Measurements from ENCODE around the gene NOMO2.
A peak's percentile ranks its signal among the peaks of the same experiment; 100 is the strongest.
"Not testable (repeated sequence)": the region's sequence is repeated elsewhere in the genome, so short reads cannot be mapped to it uniquely, and the experiment has no call there.

Gene NOMO2, protein sequence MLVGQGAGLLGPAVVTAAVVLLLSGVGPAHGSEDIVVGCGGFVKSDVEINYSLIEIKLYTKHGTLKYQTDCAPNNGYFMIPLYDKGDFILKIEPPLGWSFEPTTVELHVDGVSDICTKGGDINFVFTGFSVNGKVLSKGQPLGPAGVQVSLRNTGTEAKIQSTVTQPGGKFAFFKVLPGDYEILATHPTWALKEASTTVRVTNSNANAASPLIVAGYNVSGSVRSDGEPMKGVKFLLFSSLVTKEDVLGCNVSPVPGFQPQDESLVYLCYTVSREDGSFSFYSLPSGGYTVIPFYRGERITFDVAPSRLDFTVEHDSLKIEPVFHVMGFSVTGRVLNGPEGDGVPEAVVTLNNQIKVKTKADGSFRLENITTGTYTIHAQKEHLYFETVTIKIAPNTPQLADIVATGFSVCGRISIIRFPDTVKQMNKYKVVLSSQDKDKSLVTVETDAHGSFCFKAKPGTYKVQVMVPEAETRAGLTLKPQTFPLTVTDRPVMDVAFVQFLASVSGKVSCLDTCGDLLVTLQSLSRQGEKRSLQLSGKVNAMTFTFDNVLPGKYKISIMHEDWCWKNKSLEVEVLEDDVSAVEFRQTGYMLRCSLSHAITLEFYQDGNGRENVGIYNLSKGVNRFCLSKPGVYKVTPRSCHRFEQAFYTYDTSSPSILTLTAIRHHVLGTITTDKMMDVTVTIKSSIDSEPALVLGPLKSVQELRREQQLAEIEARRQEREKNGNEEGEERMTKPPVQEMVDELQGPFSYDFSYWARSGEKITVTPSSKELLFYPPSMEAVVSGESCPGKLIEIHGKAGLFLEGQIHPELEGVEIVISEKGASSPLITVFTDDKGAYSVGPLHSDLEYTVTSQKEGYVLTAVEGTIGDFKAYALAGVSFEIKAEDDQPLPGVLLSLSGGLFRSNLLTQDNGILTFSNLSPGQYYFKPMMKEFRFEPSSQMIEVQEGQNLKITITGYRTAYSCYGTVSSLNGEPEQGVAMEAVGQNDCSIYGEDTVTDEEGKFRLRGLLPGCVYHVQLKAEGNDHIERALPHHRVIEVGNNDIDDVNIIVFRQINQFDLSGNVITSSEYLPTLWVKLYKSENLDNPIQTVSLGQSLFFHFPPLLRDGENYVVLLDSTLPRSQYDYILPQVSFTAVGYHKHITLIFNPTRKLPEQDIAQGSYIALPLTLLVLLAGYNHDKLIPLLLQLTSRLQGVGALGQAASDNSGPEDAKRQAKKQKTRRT

GRCh38 chr16:18561727-18562314 lies at the start of gene NOMO2:
Gene NOMO2, minus strand, starts transcription at chr16:18562097. Its CDS starts 57 bp downstream, at chr16:18562040.
- not testable (repeated sequence) for H3K36me3 ChIP-seq (ENCODE audit: insufficient read depth, low read length); H3K9me3 ChIP-seq (ENCODE audit: low read length); H3K27me3 ChIP-seq (ENCODE audit: insufficient read depth, low read length); H3K4me1 ChIP-seq (ENCODE audit: insufficient read depth, low read length); H2AFZ ChIP-seq (ENCODE audit: low read depth, low read length)
- H3K4me3 ChIP-seq (ENCODE audit: low read length): peak within 1 kb of the TSS; percentile 53

GRCh38 chr16:18610147-18610803 lies 48.4 kb upstream of the NOMO2 start:
- H3K4me1 ChIP-seq (ENCODE audit: insufficient read depth, low read length); H3K36me3 ChIP-seq (ENCODE audit: insufficient read depth, low read length); H3K4me3 ChIP-seq (ENCODE audit: low read length); H3K27me3 ChIP-seq (ENCODE audit: insufficient read depth, low read length); H2AFZ ChIP-seq (ENCODE audit: low read depth, low read length); H3K9me3 ChIP-seq (ENCODE audit: low read length): not testable (repeated sequence)

GRCh38 chr16:18608271-18608670 lies 46.4 kb upstream of the NOMO2 start:
- not testable (repeated sequence) for H3K4me1 ChIP-seq (ENCODE audit: insufficient read depth, low read length); H2AFZ ChIP-seq (ENCODE audit: low read depth, low read length); H3K9me3 ChIP-seq (ENCODE audit: low read length); H3K36me3 ChIP-seq (ENCODE audit: insufficient read depth, low read length); H3K4me3 ChIP-seq (ENCODE audit: low read length); H3K27me3 ChIP-seq (ENCODE audit: insufficient read depth, low read length)

DNA sequence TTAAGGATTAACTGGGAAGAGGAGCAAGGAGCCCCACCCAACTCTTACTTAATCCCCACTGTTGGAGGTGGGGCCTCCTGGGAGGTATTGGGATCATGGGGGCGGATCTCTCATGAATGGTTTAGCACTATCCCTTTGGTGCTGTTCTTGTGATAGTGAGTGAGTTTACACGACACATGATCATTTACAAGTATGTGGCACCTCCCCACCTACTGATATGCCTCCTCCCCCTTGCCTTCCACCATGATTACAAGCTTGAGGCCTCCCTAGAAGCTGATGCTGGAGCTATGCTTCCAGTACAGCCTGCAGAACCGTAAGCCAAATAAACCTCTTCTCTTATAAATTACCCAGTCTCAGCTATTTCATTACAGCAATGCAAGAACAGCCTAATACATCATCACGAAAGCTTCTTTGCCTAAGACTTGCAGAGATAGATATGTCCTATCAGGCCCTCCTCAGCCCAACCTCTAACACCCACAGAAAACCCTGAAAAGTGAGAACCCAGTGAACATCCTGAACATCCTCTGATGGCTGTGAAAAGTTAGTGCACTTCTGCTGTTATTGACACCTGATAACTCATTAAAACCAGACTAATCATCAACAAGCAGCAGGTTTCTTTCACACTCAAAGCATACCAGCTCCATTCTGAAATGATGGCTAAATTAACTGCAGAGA lies 41.8 kb upstream of the NOMO2 start:
- not testable (repeated sequence) for H3K36me3 ChIP-seq (ENCODE audit: insufficient read depth, low read length); H2AFZ ChIP-seq (ENCODE audit: low read depth, low read length); H3K4me3 ChIP-seq (ENCODE audit: low read length); H3K4me1 ChIP-seq (ENCODE audit: insufficient read depth, low read length); H3K27me3 ChIP-seq (ENCODE audit: insufficient read depth, low read length); H3K9me3 ChIP-seq (ENCODE audit: low read length)

DNA sequence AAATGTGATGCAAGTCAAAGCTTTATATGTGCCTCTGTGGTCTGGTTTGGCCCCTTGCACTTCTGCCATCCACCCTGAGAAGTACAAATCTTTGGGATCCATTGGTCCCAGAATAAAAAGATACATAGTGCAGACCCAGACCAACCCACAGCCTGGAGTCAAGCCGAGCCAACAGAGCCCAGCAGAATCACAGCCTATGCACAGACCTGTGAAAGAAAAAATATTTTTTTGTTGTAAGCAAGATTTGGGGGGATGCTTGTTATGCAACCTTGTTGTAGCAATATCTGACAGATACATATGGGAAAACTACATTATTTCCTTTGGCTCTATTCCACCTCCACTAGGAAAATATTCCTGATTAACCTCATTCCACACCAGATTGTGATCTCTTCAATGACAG lies 36.7 kb upstream of the NOMO2 start:
- not testable (repeated sequence) for H3K4me1 ChIP-seq (ENCODE audit: insufficient read depth, low read length); H3K36me3 ChIP-seq (ENCODE audit: insufficient read depth, low read length); H3K9me3 ChIP-seq (ENCODE audit: low read length); H3K27me3 ChIP-seq (ENCODE audit: insufficient read depth, low read length); H2AFZ ChIP-seq (ENCODE audit: low read depth, low read length); H3K4me3 ChIP-seq (ENCODE audit: low read length)

DNA sequence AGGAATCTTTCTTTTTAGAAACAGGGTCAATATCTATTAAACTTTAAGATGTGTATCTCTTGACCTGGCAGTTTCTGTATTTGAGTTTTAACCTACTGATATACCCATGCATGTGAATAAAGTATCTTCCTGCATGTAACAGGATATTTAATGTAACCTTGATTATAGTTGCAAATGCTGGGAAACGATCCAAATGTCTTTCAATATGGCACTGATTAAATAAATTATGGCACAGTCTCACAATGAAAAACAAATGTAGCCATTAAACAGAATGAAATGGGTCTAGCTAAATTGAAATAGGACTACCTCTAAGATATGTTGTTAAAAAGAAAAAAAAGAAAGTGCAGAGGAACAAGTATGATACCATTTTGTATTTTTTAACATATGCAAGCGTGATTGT lies 35.8 kb upstream of the NOMO2 start:
- not testable (repeated sequence) for H3K4me3 ChIP-seq (ENCODE audit: low read length)

DNA sequence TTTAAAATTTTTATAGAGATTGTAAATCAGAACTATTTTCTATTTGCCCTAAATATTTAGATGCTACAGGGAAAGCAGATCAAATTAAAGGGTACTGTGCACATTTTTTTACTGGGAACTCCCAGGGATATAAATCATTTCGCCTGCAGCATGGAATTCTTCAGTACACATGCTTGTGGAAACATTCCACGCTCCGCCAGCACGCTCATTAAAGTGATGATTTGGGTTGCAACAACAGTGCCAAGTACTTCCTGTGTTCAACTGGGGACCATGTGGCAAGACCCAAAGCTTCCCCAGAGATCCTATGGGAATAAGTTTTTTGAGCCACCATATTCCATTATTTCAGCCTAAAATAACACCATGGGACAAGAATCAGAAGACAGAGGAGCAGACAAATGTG lies 35.4 kb upstream of the NOMO2 start:
- H3K27me3 ChIP-seq (ENCODE audit: insufficient read depth, low read length); H3K4me1 ChIP-seq (ENCODE audit: insufficient read depth, low read length); H3K9me3 ChIP-seq (ENCODE audit: low read length); H2AFZ ChIP-seq (ENCODE audit: low read depth, low read length); H3K4me3 ChIP-seq (ENCODE audit: low read length); H3K36me3 ChIP-seq (ENCODE audit: insufficient read depth, low read length): not testable (repeated sequence)

More for the DNA sequence above, 35.8 kb upstream of the NOMO2 start:
- not testable (repeated sequence) for H2AFZ ChIP-seq (ENCODE audit: low read depth, low read length); H3K27me3 ChIP-seq (ENCODE audit: insufficient read depth, low read length); H3K9me3 ChIP-seq (ENCODE audit: low read length); H3K4me1 ChIP-seq (ENCODE audit: insufficient read depth, low read length); H3K36me3 ChIP-seq (ENCODE audit: insufficient read depth, low read length)

GRCh38 chr16:18595796-18596195 lies 33.9 kb upstream of the NOMO2 start:
- not testable (repeated sequence) for H2AFZ ChIP-seq (ENCODE audit: low read depth, low read length); H3K27me3 ChIP-seq (ENCODE audit: insufficient read depth, low read length); H3K9me3 ChIP-seq (ENCODE audit: low read length); H3K36me3 ChIP-seq (ENCODE audit: insufficient read depth, low read length); H3K4me3 ChIP-seq (ENCODE audit: low read length); H3K4me1 ChIP-seq (ENCODE audit: insufficient read depth, low read length)

DNA sequence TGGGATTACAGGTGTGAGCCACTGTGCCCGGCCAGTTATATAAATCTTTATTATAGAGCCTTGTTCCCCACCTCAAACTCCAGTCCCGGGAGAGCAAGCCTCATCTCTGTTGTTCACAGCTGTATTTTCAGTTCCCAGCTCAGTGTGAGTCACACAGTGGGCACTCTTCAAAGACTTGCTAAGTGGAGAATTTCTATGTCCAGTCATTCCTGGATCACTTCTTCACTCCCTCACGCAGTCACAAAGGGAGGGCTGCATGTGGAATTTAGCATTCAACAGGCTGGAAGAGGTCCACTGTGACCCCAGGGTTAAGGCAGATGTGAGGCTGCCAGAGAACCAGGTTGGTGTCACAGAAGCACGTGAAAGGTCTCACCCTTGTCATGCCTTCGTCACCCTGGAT lies 33.0 kb upstream of the NOMO2 start:
- not testable (repeated sequence) for H3K4me1 ChIP-seq (ENCODE audit: insufficient read depth, low read length); H3K36me3 ChIP-seq (ENCODE audit: insufficient read depth, low read length); H3K9me3 ChIP-seq (ENCODE audit: low read length); H3K27me3 ChIP-seq (ENCODE audit: insufficient read depth, low read length); H3K4me3 ChIP-seq (ENCODE audit: low read length); H2AFZ ChIP-seq (ENCODE audit: low read depth, low read length)

- not testable (repeated sequence) for H3K4me1 ChIP-seq (ENCODE audit: insufficient read depth, low read length); H3K36me3 ChIP-seq (ENCODE audit: insufficient read depth, low read length); H3K4me3 ChIP-seq (ENCODE audit: low read length); H3K27me3 ChIP-seq (ENCODE audit: insufficient read depth, low read length); H2AFZ ChIP-seq (ENCODE audit: low read depth, low read length); H3K9me3 ChIP-seq (ENCODE audit: low read length)
Observed at GRCh38 chr16:18593904-18594303, 32.0 kb upstream of the NOMO2 start.

DNA sequence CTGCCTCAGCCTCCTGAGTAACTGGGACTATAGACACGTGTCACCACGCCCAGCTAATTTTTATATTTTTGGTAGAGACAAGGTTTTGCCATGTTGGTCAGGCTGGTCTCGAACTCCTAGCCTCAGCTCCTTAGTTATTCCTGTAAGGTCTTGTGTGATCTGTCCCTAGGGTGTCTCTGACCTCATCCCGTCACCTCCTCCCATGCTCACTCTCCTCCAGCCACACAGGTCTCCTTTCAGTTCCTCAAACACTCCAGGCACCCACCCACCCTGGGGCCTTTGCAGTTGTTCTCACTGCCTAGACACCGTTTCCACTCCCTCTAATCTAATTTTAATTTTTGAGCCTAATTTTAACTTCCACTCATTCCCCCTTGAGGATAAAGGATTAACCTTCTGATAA lies 31.1 kb upstream of the NOMO2 start:
- H3K4me3 ChIP-seq (ENCODE audit: low read length); H3K9me3 ChIP-seq (ENCODE audit: low read length); H3K4me1 ChIP-seq (ENCODE audit: insufficient read depth, low read length); H3K27me3 ChIP-seq (ENCODE audit: insufficient read depth, low read length); H2AFZ ChIP-seq (ENCODE audit: low read depth, low read length); H3K36me3 ChIP-seq (ENCODE audit: insufficient read depth, low read length): not testable (repeated sequence)

DNA sequence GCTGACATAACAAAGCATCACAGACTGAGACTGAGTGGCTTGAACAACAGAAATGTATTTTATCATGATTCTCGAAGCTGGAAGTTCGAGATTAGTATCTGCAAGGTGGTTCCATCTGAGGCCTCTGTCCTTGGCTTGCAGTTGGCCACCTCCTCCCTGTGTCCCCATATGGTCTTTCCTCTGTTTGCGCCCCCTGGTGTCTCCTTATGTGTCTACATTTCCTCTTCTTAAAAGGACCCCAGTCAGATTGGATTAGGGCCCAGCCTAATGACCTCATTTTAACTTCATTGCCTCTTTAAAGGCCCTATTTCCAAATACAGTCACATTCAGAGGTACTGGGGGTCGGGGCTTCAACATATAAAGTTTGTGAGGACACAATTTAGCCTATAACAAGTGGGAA lies 30.0 kb upstream of the NOMO2 start:
- H3K9me3 ChIP-seq (ENCODE audit: low read length); H3K27me3 ChIP-seq (ENCODE audit: insufficient read depth, low read length); H2AFZ ChIP-seq (ENCODE audit: low read depth, low read length); H3K4me3 ChIP-seq (ENCODE audit: low read length); H3K4me1 ChIP-seq (ENCODE audit: insufficient read depth, low read length); H3K36me3 ChIP-seq (ENCODE audit: insufficient read depth, low read length): not testable (repeated sequence)
